Liver (tissue), 9 donors: ENCODE measurements around the gene INTS4. TPM values are rescaled to one million over a fixed set of nuclear protein-coding genes. Genes with fewer than 3 reads are reported as not detected.

ENCODE experiments used
- DNase-seq: peaks from one replicate; pipeline ENCODE4 v3.0.0-alpha.2; 2017; ENCODE audit warnings: low spot score
- H3K27ac ChIP-seq, 2 donors: one replicate each; pipeline ENCODE4 v1.7.0; 2013; ENCODE audit warnings: inconsistent platforms in 2 of 2, low read length in 2 of 2, control low read depth in 1 of 2, low read depth in 1 of 2, mild to moderate bottlenecking in 1 of 2
- H3K27me3 ChIP-seq, 4 donors: one replicate each; pipeline versions ENCODE4 v1.6.1 to v1.7.0; 2013; ENCODE audit warnings: low read length in 3 of 4, inconsistent platforms in 1 of 4, mild to moderate bottlenecking in 1 of 4, moderate library complexity in 1 of 4; ENCODE audit not compliant: control insufficient read depth in 4 of 4, insufficient read depth in 4 of 4
- H3K36me3 ChIP-seq, 4 donors: one replicate each; pipeline versions ENCODE4 v1.6.1 to v1.7.0; 2013; ENCODE audit warnings: low read length in 3 of 4, mild to moderate bottlenecking in 3 of 4, low read depth in 1 of 4, moderate library complexity in 1 of 4; ENCODE audit not compliant: control insufficient read depth in 4 of 4, insufficient read depth in 3 of 4
- H3K4me1 ChIP-seq, 4 donors: one replicate each; pipeline versions ENCODE4 v1.6.1 to v1.7.0; 2013; ENCODE audit warnings: low read length in 3 of 4, mild to moderate bottlenecking in 3 of 4, moderate library complexity in 1 of 4; ENCODE audit not compliant: control insufficient read depth in 4 of 4, insufficient read depth in 4 of 4
- H3K4me3 ChIP-seq, 3 donors: one replicate each; pipeline versions ENCODE4 v1.6.1 to v1.7.0; 2013; ENCODE audit warnings: low read length in 3 of 3, control low read depth in 1 of 3, low read depth in 1 of 3, mild to moderate bottlenecking in 1 of 3
- H3K9ac ChIP-seq, 2 donors: one replicate each; pipeline ENCODE4 v1.7.0; 2013; ENCODE audit warnings: low read length in 2 of 2, mild to moderate bottlenecking in 2 of 2, moderate library complexity in 2 of 2, control low read depth in 1 of 2, low read depth in 1 of 2
- H3K9me3 ChIP-seq, 4 donors: one replicate each; pipeline versions ENCODE4 v1.6.1 to v1.7.0; 2013; ENCODE audit warnings: low read length in 3 of 4; ENCODE audit not compliant: control insufficient read depth in 4 of 4
- EGR1 ChIP-seq, 2 donors: IDR thresholded peaks; 2 replicates each; pipeline ENCODE4 v1.6.1; 2016 to 2018; ENCODE audit warnings: antibody characterized with exemption in 2 of 2, low read depth in 2 of 2
- FOXA1 ChIP-seq: IDR thresholded peaks from 2 replicates; pipeline ENCODE4 v1.6.1; 2016; ENCODE audit warnings: antibody characterized with exemption
- FOXA2 ChIP-seq: IDR thresholded peaks from 2 replicates; pipeline ENCODE4 v1.6.1; 2016; ENCODE audit warnings: antibody characterized with exemption
- GABPA ChIP-seq, 2 donors: IDR thresholded peaks in 1 of 2; conservative IDR thresholded peaks in 1 of 2; 2 replicates each; pipeline ENCODE4 v1.6.1; 2016; ENCODE audit warnings: antibody characterized with exemption in 2 of 2, mild to moderate bottlenecking in 1 of 2, moderate library complexity in 1 of 2
- HNF4A ChIP-seq, 2 donors: conservative IDR thresholded peaks; 2 replicates each; pipeline ENCODE4 v1.6.1; 2016; ENCODE audit warnings: antibody characterized with exemption in 2 of 2, mild to moderate bottlenecking in 2 of 2
- HNF4G ChIP-seq: IDR thresholded peaks from 2 replicates; pipeline ENCODE4 v1.6.1; 2016; ENCODE audit warnings: antibody characterized with exemption
- JUND ChIP-seq, 2 donors: IDR thresholded peaks; 2 replicates each; pipeline ENCODE4 v1.6.1; 2016; ENCODE audit warnings: antibody characterized with exemption in 2 of 2
- NR2F2 ChIP-seq: IDR thresholded peaks from 2 replicates; pipeline ENCODE4 v1.6.1; 2016; ENCODE audit warnings: antibody characterized with exemption
- RAD21 ChIP-seq, 2 donors: IDR thresholded peaks; 2 replicates each; pipeline ENCODE4 v1.6.1; 2016; ENCODE audit warnings: antibody characterized with exemption in 2 of 2, mild to moderate bottlenecking in 2 of 2
- RXRA ChIP-seq, 2 donors: IDR thresholded peaks; 2 replicates each; pipeline ENCODE4 v1.6.1; 2017 to 2018; ENCODE audit warnings: antibody characterized with exemption in 2 of 2, mild to moderate bottlenecking in 1 of 2
- SP1 ChIP-seq: IDR thresholded peaks from 2 replicates; pipeline ENCODE4 v1.6.1; 2018; ENCODE audit warnings: antibody characterized with exemption, mild to moderate bottlenecking
- TAF1 ChIP-seq: conservative IDR thresholded peaks from 2 replicates; pipeline ENCODE4 v1.6.1; 2016; ENCODE audit warnings: antibody characterized with exemption, mild to moderate bottlenecking
- YY1 ChIP-seq: IDR thresholded peaks from 2 replicates; pipeline ENCODE4 v1.6.1; 2016; ENCODE audit warnings: antibody characterized with exemption, mild to moderate bottlenecking
- WGBS: extraction: QIAGEN DNeasy Blood & Tissue Kit; methylation state at CpG from one replicate; pipeline ENCODE4 v1.1.7; 2013; 5-methylcytosine and 5-hydroxymethylcytosine counted together
- polyA plus RNA-seq, 2 donors: library from polyadenylated mRNA; stranded (reverse) in 1 of 2; unstranded in 1 of 2; fragments of 200-250 nt in 1 of 2; fragments of >200 nt in 1 of 2; fragmentation: Nextera tagmentation in 1 of 2; extraction: Ambion mirVana in 1 of 2; gene quantifications; one replicate each; pipeline versions ENCODE4 v1.2.1 to v1.2.3, GENCODE V29; 2013 to 2015
- total RNA-seq, 2 donors: library from RNA; depleted of rRNA; stranded (reverse); fragments of >200 nt; gene quantifications; one replicate each; pipeline ENCODE4 v1.2.3, GENCODE V29; 2014
- TF ChIP-seq, protein P1 (sequence below): IDR thresholded peaks from 2 replicates; pipeline ENCODE4 v1.6.1; 2016; ENCODE audit warnings: antibody characterized with exemption
- TF ChIP-seq, protein P2 (sequence below): IDR thresholded peaks from 2 replicates; pipeline ENCODE4 v1.6.1; 2016; ENCODE audit warnings: antibody characterized with exemption
- TF ChIP-seq, protein P3 (sequence below): fragments of 150-350 bp; IDR thresholded peaks from 2 replicates; pipeline ENCODE4 v1.5.1; 2017; ENCODE audit warnings: improper control_type of control experiment, low read depth, low read length; ENCODE audit not compliant: missing input control
- TF ChIP-seq, protein P4 (sequence below): IDR thresholded peaks from 2 replicates; pipeline ENCODE4 v1.6.1; 2016; ENCODE audit warnings: antibody characterized with exemption
- TF ChIP-seq, protein P5 (sequence below): IDR thresholded peaks from 2 replicates; pipeline ENCODE4 v1.6.1; 2016; ENCODE audit warnings: antibody characterized with exemption, mild to moderate bottlenecking
- donor health status: healthy.
- donor health status: healthy.
- donor health status: healthy.
- donor health status: healthy.
- donor health status: healthy.

The INTS4 gene
- total and polyA plus RNA-seq, 4 donors: 7.9 to 19.1 (median 15.0) TPM

DNA sequence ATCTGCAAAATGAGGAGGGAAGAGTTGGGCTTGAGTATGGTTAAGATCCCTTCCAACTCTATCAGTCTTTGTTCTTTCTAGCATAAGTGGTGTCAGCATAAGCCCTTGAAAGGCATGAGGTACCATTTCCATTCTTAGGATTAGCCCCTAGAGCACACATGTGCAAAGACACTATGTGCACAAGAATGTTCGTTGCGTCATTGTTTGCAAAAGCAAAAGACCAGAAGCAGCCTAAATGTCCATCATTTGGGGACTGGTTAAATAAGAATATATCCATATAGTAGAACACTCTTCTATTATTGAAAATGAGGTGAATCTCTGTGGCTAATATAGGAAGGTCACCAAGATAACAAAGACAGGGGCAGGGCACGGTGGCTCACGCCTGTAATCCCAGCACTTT lies 38.6 kb upstream of the INTS4 start:
- H3K4me3 ChIP-seq: no peak overlapping the region
- no peaks in the 10 kb centered on the region for H3K9me3 ChIP-seq
- H3K36me3 ChIP-seq: no peaks in the 10 kb centered on the region
- H3K4me1 ChIP-seq: peaks cover 3 to 29% (median 17%) of the 10 kb centered on the region in 4 donors
- WGBS: 53% methylated on average over 4 of the region's 4 CpGs
- H3K27ac ChIP-seq: no peak overlapping the region
- H3K9ac ChIP-seq: no peak overlapping the region
- H3K27me3 ChIP-seq: no peaks in the 10 kb centered on the region
- no peak for TF ChIP-seq TAF1
- TF ChIP-seq, protein P1, sequence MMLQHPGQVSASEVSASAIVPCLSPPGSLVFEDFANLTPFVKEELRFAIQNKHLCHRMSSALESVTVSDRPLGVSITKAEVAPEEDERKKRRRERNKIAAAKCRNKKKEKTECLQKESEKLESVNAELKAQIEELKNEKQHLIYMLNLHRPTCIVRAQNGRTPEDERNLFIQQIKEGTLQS: no peak
- TF ChIP-seq GABPA (IDR thresholded peaks at IDR 0.05 in 1 of 2, conservative IDR thresholded peaks at IDR 0.05 in 1 of 2): no peak
- TF ChIP-seq FOXA2: no peak
- TF ChIP-seq, protein P2, sequence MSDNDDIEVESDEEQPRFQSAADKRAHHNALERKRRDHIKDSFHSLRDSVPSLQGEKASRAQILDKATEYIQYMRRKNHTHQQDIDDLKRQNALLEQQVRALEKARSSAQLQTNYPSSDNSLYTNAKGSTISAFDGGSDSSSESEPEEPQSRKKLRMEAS: no peak
- TF ChIP-seq SP1: no peak
- TF ChIP-seq, protein P3, sequence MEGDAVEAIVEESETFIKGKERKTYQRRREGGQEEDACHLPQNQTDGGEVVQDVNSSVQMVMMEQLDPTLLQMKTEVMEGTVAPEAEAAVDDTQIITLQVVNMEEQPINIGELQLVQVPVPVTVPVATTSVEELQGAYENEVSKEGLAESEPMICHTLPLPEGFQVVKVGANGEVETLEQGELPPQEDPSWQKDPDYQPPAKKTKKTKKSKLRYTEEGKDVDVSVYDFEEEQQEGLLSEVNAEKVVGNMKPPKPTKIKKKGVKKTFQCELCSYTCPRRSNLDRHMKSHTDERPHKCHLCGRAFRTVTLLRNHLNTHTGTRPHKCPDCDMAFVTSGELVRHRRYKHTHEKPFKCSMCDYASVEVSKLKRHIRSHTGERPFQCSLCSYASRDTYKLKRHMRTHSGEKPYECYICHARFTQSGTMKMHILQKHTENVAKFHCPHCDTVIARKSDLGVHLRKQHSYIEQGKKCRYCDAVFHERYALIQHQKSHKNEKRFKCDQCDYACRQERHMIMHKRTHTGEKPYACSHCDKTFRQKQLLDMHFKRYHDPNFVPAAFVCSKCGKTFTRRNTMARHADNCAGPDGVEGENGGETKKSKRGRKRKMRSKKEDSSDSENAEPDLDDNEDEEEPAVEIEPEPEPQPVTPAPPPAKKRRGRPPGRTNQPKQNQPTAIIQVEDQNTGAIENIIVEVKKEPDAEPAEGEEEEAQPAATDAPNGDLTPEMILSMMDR: no peak
- DNase-seq: no peak

DNA sequence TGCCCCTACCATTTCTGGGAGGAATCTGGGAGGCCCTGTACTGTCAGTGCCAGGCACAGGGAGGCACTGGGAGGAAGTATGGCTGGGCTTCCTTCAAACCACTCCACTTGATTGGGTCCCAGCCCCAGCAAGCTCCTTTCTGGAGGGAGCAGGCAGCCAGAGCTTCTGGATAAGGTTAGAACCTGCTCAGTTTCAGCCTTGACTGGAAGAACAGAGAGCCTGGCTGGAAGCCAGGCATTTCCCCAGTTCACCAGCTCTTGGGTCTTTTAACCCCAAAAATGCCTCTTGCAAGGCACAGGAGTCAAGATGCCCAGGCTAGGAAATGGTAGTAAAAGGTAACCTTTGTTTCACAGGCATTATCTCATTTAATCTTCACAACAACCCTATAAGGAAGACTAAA lies 37.6 kb upstream of the INTS4 start:
- Histone ChIP-seq H3K27me3 (no peaks in the 10 kb centered on the region), H3K27ac (no peak overlapping the region), H3K9me3 (no peaks in the 10 kb centered on the region), H3K9ac (no peak overlapping the region), H3K4me3 (no peak overlapping the region), H3K4me1 (peaks cover 0 to 21% (median 9%) of the 10 kb centered on the region in 4 donors), H3K36me3 (no peaks in the 10 kb centered on the region)
- DNase-seq: no peak
- TF ChIP-seq YY1 (no peak), JUND (IDR thresholded peaks at IDR 0.05) (no peak), HNF4G (no peak), HNF4A (conservative IDR thresholded peaks at IDR 0.05) (no peak), TAF1 (no peak), SP1 (no peak), GABPA (IDR thresholded peaks at IDR 0.05 in 1 of 2, conservative IDR thresholded peaks at IDR 0.05 in 1 of 2) (no peak), RXRA (IDR thresholded peaks at IDR 0.05) (no peak), RAD21 (IDR thresholded peaks at IDR 0.05) (no peak), FOXA2 (no peak), NR2F2 (no peak), EGR1 (IDR thresholded peaks at IDR 0.05; ENCODE audit: low read depth in 2 of 2) (no peak), FOXA1 (no peak)
- TF ChIP-seq, protein P4, sequence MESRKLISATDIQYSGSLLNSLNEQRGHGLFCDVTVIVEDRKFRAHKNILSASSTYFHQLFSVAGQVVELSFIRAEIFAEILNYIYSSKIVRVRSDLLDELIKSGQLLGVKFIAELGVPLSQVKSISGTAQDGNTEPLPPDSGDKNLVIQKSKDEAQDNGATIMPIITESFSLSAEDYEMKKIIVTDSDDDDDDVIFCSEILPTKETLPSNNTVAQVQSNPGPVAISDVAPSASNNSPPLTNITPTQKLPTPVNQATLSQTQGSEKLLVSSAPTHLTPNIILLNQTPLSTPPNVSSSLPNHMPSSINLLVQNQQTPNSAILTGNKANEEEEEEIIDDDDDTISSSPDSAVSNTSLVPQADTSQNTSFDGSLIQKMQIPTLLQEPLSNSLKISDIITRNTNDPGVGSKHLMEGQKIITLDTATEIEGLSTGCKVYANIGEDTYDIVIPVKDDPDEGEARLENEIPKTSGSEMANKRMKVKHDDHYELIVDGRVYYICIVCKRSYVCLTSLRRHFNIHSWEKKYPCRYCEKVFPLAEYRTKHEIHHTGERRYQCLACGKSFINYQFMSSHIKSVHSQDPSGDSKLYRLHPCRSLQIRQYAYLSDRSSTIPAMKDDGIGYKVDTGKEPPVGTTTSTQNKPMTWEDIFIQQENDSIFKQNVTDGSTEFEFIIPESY: no peak
- TF ChIP-seq, protein P5, sequence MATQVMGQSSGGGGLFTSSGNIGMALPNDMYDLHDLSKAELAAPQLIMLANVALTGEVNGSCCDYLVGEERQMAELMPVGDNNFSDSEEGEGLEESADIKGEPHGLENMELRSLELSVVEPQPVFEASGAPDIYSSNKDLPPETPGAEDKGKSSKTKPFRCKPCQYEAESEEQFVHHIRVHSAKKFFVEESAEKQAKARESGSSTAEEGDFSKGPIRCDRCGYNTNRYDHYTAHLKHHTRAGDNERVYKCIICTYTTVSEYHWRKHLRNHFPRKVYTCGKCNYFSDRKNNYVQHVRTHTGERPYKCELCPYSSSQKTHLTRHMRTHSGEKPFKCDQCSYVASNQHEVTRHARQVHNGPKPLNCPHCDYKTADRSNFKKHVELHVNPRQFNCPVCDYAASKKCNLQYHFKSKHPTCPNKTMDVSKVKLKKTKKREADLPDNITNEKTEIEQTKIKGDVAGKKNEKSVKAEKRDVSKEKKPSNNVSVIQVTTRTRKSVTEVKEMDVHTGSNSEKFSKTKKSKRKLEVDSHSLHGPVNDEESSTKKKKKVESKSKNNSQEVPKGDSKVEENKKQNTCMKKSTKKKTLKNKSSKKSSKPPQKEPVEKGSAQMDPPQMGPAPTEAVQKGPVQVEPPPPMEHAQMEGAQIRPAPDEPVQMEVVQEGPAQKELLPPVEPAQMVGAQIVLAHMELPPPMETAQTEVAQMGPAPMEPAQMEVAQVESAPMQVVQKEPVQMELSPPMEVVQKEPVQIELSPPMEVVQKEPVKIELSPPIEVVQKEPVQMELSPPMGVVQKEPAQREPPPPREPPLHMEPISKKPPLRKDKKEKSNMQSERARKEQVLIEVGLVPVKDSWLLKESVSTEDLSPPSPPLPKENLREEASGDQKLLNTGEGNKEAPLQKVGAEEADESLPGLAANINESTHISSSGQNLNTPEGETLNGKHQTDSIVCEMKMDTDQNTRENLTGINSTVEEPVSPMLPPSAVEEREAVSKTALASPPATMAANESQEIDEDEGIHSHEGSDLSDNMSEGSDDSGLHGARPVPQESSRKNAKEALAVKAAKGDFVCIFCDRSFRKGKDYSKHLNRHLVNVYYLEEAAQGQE: no peak
- TF ChIP-seq, protein P1: no peak
- TF ChIP-seq, protein P3: no peak
- TF ChIP-seq, protein P2: no peak
